Neutrophil (primary cell): Measurements from ENCODE around the gene STIL.

Experiments used
- H3K27ac ChIP-seq: fragments of 200-600 bp; sonication (generic); 2 replicates; pipeline ENCODE4 v1.5.1; 2016; ENCODE audit warnings: mild to moderate bottlenecking, moderate library complexity
- H3K27me3 ChIP-seq: fragments of 200-600 bp; sonication (generic); 2 replicates; pipeline ENCODE4 v1.6.0; 2016; ENCODE audit warnings: mild to moderate bottlenecking
- H3K36me3 ChIP-seq: fragments of 200-600 bp; sonication (generic); 2 replicates; pipeline ENCODE4 v1.5.1; 2017
- H3K4me1 ChIP-seq, 2 experiments: fragments of 200-600 bp in 1 of 2; sonication (generic) in 1 of 2; 1 replicate in 1 of 2; 2 replicates in 1 of 2; pipeline versions ENCODE4 v1.5.1 to v1.6.1; 2013 to 2016; ENCODE audit warnings: low read depth in 1 of 2, low read length in 1 of 2, mild to moderate bottlenecking in 1 of 2, moderate library complexity in 1 of 2; ENCODE audit not compliant: control insufficient read depth in 1 of 2, insufficient read depth in 1 of 2
- H3K4me3 ChIP-seq, 2 experiments: fragments of 200-600 bp in 1 of 2; sonication (generic) in 1 of 2; 1 replicate in 1 of 2; 2 replicates in 1 of 2; pipeline ENCODE4 v1.5.1; 2013 to 2016; ENCODE audit warnings: low read depth in 1 of 2, low read length in 1 of 2, mild to moderate bottlenecking in 1 of 2, moderate library complexity in 1 of 2
- H3K9me3 ChIP-seq: fragments of 200-600 bp; sonication (generic); 2 replicates; pipeline ENCODE4 v1.5.1; 2016
- TF ChIP-seq, protein P1 (sequence below): fragments of 200-600 bp; sonication (generic); IDR thresholded peaks from 2 replicates; pipeline ENCODE4 v1.5.1; 2016; ENCODE audit warnings: antibody characterized with exemption

The STIL gene

DNA sequence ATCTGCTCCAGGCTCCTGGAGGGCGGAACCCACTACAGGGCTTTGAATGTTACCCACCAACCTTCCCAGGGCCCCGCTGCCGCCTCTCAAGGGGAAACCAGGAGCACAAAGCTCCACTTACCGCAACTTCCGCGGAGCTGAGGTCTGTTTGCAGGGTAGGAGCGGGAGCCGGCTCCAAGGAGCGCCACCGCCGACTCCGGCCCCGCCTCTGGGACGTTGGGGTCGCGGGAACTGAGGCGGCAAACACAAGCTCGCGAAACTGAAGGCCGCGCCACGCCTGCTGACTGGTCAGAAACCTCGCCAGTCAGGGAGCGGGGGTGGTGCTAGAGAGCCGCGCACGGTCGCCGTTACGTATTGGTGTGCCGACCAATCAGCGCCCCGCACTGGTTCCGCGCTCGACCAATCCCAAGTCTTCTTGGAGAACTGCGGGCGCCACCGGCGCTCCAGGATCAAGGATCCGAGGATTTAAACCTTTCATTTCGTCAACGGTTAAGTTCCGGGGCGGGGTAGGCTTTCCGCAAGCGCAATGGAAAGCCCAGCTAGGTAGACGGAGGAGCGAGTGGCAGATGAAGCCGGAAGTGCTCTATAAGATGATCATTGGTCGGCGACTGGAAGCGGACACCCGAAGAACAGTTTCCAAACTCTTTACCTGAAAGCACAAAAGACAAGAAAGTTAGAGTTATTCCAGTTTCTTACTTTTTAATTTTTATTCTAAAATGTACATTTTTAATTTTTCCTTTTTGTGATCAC lies at the start of gene STIL:
STIL (minus strand) TSS at position 233 of the 750 bp plus-strand sequence. CDS start 3,828 bp downstream, outside the sequence.
- Histone ChIP-seq H3K4me3 (peak within 1 kb of the TSS; percentile 58 to 65), H3K27ac (peak within 1 kb of the TSS; percentile 72), H3K4me1 (peaks cover 8 to 15% of the 10 kb centered on the region in 2 experiments), H3K36me3 (peaks cover 6% of the 10 kb centered on the region), H3K9me3 (no peaks in the 10 kb centered on the region), H3K27me3 (no peaks in the 10 kb centered on the region)
- TF ChIP-seq, protein P1, sequence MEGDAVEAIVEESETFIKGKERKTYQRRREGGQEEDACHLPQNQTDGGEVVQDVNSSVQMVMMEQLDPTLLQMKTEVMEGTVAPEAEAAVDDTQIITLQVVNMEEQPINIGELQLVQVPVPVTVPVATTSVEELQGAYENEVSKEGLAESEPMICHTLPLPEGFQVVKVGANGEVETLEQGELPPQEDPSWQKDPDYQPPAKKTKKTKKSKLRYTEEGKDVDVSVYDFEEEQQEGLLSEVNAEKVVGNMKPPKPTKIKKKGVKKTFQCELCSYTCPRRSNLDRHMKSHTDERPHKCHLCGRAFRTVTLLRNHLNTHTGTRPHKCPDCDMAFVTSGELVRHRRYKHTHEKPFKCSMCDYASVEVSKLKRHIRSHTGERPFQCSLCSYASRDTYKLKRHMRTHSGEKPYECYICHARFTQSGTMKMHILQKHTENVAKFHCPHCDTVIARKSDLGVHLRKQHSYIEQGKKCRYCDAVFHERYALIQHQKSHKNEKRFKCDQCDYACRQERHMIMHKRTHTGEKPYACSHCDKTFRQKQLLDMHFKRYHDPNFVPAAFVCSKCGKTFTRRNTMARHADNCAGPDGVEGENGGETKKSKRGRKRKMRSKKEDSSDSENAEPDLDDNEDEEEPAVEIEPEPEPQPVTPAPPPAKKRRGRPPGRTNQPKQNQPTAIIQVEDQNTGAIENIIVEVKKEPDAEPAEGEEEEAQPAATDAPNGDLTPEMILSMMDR: peak; percentile 58

DNA sequence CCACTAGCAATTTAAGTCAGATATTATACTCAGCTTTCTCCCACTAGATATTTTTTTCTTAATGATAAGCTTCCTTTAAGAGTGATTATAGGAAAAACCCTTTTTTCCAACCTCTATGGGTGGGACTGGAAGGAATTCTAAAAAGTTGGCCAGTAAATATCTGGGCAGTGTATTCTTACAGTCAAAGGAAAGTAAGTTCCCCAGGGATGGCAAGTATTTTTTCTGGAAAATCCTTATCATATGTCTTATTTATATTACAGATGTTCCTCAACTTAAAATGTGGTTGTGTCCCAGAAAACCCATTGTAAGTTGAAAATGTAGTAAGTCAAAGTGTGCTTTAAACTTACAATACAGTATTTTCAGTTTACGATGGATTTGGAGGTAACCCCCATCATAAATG lies 48.9 kb upstream of the STIL start:
- TF ChIP-seq, protein P1: no peak
- H3K27me3 ChIP-seq: no peaks in the 10 kb centered on the region
- no peaks in the 10 kb centered on the region for H3K9me3 ChIP-seq

DNA sequence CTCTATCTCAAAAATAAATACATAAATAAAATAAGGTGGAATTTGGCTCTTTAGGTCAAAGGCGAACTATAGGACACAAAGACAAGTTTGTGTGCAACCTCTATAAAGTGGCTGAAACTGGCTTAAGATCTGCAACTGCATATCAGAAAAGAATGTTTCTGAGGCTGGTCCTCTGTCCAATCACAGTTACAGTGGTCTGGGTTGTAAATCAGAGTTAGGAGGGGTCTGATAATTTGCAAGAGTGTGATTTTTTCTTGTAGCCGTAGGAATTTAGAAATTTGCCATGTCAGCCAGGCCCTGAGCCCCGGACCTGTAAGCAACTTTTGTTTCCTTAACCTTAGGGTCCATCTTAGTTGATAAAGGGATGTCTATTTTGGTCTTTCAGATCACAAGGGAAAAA lies 47.4 kb upstream of the STIL start:
- Histone ChIP-seq H3K9me3 (no peaks in the 10 kb centered on the region), H3K27ac (no peak overlapping the region), H3K4me1 (no peaks in the 10 kb centered on the region), H3K36me3 (no peaks in the 10 kb centered on the region), H3K27me3 (no peaks in the 10 kb centered on the region), H3K4me3 (no peak overlapping the region)
- TF ChIP-seq, protein P1: no peak

More for the DNA sequence above, 48.9 kb upstream of the STIL start:
- Histone ChIP-seq H3K4me1 (no peaks in the 10 kb centered on the region), H3K36me3 (no peaks in the 10 kb centered on the region), H3K4me3 (no peak overlapping the region), H3K27ac (no peak overlapping the region)

DNA sequence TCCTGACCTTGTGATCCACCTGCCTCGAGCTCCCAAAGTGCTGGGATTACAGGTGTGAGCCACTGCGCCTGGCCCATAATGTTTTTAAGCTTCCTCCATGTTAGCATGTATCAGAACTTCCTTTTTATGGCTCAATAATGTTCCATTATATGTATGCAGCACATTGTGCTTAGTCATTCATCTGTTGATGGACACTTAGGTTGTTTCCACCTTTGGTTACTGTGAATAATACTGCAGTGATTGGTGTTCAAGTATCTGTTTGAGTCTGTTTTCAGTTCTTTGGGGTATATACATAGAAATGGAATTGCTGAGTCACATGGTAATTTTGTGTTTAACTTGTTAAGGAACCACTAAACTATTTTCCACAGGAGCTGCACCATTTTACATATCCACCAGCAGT lies 37.4 kb upstream of the STIL start:
- Histone ChIP-seq H3K36me3 (no peaks in the 10 kb centered on the region), H3K27ac (no peak overlapping the region), H3K27me3 (no peaks in the 10 kb centered on the region), H3K4me3 (no peak overlapping the region), H3K4me1 (no peaks in the 10 kb centered on the region), H3K9me3 (no peaks in the 10 kb centered on the region)
- TF ChIP-seq, protein P1: no peak

DNA sequence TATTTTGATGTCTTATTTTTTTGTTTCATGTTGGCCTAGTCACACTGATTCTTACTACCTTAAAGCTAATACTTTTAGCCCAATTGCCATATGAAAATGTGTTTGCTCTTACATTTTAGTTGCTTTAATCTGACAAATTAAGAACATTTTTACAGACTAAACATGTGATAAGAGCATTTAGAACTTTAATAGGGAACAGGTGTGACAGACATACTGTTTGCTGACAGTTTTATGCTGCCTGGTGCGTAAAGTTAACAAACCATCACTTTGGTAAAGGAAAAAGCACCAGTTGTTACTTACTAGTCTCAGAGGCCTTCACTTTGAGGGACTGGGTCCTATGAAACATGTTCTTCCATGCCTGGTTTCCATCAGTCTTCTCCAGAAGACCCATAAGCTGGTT lies 34.3 kb upstream of the STIL start:
- Histone ChIP-seq H3K27ac (no peak overlapping the region), H3K36me3 (no peaks in the 10 kb centered on the region), H3K4me3 (no peak overlapping the region), H3K27me3 (no peaks in the 10 kb centered on the region), H3K4me1 (no peaks in the 10 kb centered on the region), H3K9me3 (no peaks in the 10 kb centered on the region)
- TF ChIP-seq, protein P1: no peak
